HG02759 (cell line): ENCODE measurements around the gene EDN1.

ENCODE experiments used
- ATAC-seq: cut with Tn5 transposase; IDR thresholded peaks from one replicate; pipeline ENCODE4 v1.9.1; 2021; ENCODE audit warnings: mild to moderate bottlenecking, moderate library complexity; ENCODE audit not compliant: unreplicated experiment

The EDN1 gene

DNA sequence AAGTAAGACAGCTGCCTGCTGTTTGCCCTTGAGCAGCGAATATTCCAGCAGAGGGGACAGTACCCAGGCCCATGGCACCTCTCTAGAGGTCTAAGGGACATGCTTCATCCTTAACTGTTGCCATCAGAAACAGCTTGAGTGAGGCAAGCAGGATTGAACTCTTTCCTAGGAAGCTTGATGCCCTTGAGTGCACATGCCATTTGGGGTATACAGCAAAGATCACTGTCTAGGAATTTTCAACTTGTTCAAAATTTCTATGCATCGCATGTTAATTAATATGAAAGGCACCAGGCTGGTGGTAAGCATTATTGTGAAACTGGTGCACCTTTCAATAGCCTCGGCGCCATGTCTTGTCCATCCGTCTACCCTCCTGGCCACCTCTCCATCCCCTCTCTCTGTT lies 54.1 kb downstream of the EDN1 start:
- ATAC-seq: no peak

GRCh38 chr6:12344961-12345693 lies 55.0 kb downstream of the EDN1 start:
- ATAC-seq: no peak

- ATAC-seq: no peak
These were observed 55.5 kb downstream of the EDN1 start for GRCh38 chr6:12345694-12346058.
